ENCODE results near the gene PPP2R5C.
"Not testable (repeated sequence)": the region's sequence is repeated elsewhere in the genome, so short reads cannot be mapped to it uniquely, and the experiment has no call there.

PPP2R5C gene

GRCh38 chr14:101721951-101722661, 39.4 kb upstream of the PPP2R5C start:
- H3K4me3 Mint-ChIP-seq = peak overlapping the region; percentile 70
- H3K4me1 Mint-ChIP-seq (ENCODE audit: low read depth) = peaks cover 46% of the 10 kb centered on the region
- H3K27ac Mint-ChIP-seq = peak overlapping the region; percentile 91
- no peaks in the 10 kb centered on the region for H3K36me3 Mint-ChIP-seq (ENCODE audit: low read depth)
- no peaks in the 10 kb centered on the region for H3K27me3 Mint-ChIP-seq
- H3K9me3 Mint-ChIP-seq = no peaks in the 10 kb centered on the region

- Mint-ChIP-seq H3K27ac (peak overlapping the region; percentile 74), H3K36me3 (ENCODE audit: low read depth) (no peaks in the 10 kb centered on the region), H3K4me1 (ENCODE audit: low read depth) (peaks cover 56% of the 10 kb centered on the region), H3K9me3 (no peaks in the 10 kb centered on the region), H3K27me3 (no peaks in the 10 kb centered on the region), H3K4me3 (peak overlapping the region; percentile 21)
Measured at GRCh38 chr14:101723061-101723595, 38.4 kb upstream of the PPP2R5C start.

GRCh38 chr14:101725652-101726051, 35.9 kb upstream of the PPP2R5C start:
- H3K36me3 Mint-ChIP-seq (ENCODE audit: low read depth); H3K9me3 Mint-ChIP-seq; H3K4me3 Mint-ChIP-seq; H3K27me3 Mint-ChIP-seq; H3K27ac Mint-ChIP-seq: not testable (repeated sequence)
- H3K4me1 Mint-ChIP-seq (ENCODE audit: low read depth) = peaks cover 64% of the 10 kb centered on the region

GRCh38 chr14:101726295-101726953, 35.1 kb upstream of the PPP2R5C start:
- H3K4me3 Mint-ChIP-seq = no peak overlapping the region
- no peaks in the 10 kb centered on the region for H3K27me3 Mint-ChIP-seq
- peaks cover 6% of the 10 kb centered on the region for H3K9me3 Mint-ChIP-seq
- H3K4me1 Mint-ChIP-seq (ENCODE audit: low read depth) = peaks cover 67% of the 10 kb centered on the region
- no peaks in the 10 kb centered on the region for H3K36me3 Mint-ChIP-seq (ENCODE audit: low read depth)
- peak overlapping the region; percentile 14 for H3K27ac Mint-ChIP-seq

GRCh38 chr14:101726954-101727302, 34.6 kb upstream of the PPP2R5C start:
- Mint-ChIP-seq H3K27ac (peak overlapping the region; percentile 14), H3K36me3 (ENCODE audit: low read depth) (no peaks in the 10 kb centered on the region), H3K4me3 (no peak overlapping the region), H3K9me3 (peaks cover 6% of the 10 kb centered on the region), H3K27me3 (no peaks in the 10 kb centered on the region), H3K4me1 (ENCODE audit: low read depth) (peaks cover 67% of the 10 kb centered on the region)

- Mint-ChIP-seq H3K9me3 (peaks cover 6% of the 10 kb centered on the region), H3K4me1 (ENCODE audit: low read depth) (peaks cover 67% of the 10 kb centered on the region), H3K4me3 (no peak overlapping the region), H3K27ac (no peak overlapping the region), H3K27me3 (no peaks in the 10 kb centered on the region), H3K36me3 (ENCODE audit: low read depth) (no peaks in the 10 kb centered on the region)
Measured at GRCh38 chr14:101727611-101728366, 33.7 kb upstream of the PPP2R5C start.

GRCh38 chr14:101728367-101728742, 33.2 kb upstream of the PPP2R5C start:
- Mint-ChIP-seq H3K9me3 (peaks cover 6% of the 10 kb centered on the region), H3K36me3 (ENCODE audit: low read depth) (no peaks in the 10 kb centered on the region), H3K27ac (no peak overlapping the region), H3K4me1 (ENCODE audit: low read depth) (peaks cover 67% of the 10 kb centered on the region), H3K4me3 (no peak overlapping the region), H3K27me3 (no peaks in the 10 kb centered on the region)

- H3K36me3 Mint-ChIP-seq (ENCODE audit: low read depth) = no peaks in the 10 kb centered on the region
- no peaks in the 10 kb centered on the region for H3K27me3 Mint-ChIP-seq
- H3K4me1 Mint-ChIP-seq (ENCODE audit: low read depth) = peaks cover 78% of the 10 kb centered on the region
- H3K9me3 Mint-ChIP-seq = peaks cover 6% of the 10 kb centered on the region
- no peak overlapping the region for H3K4me3 Mint-ChIP-seq
- H3K27ac Mint-ChIP-seq = no peak overlapping the region
Measured at GRCh38 chr14:101729382-101729781, 32.1 kb upstream of the PPP2R5C start.

- H3K36me3 Mint-ChIP-seq (ENCODE audit: low read depth); H3K27me3 Mint-ChIP-seq; H3K9me3 Mint-ChIP-seq; H3K4me3 Mint-ChIP-seq: not testable (repeated sequence)
- Mint-ChIP-seq H3K4me1 (ENCODE audit: low read depth) (peaks cover 78% of the 10 kb centered on the region), H3K27ac (peak overlapping the region; percentile 96)
Measured at GRCh38 chr14:101730157-101730556, 31.4 kb upstream of the PPP2R5C start.

GRCh38 chr14:101730626-101731186, 30.8 kb upstream of the PPP2R5C start:
- Mint-ChIP-seq H3K4me3 (peak overlapping the region; percentile 77), H3K9me3 (peaks cover 6% of the 10 kb centered on the region), H3K36me3 (ENCODE audit: low read depth) (no peaks in the 10 kb centered on the region), H3K27me3 (no peaks in the 10 kb centered on the region), H3K27ac (peak overlapping the region; percentile 96), H3K4me1 (ENCODE audit: low read depth) (peaks cover 77% of the 10 kb centered on the region)

GRCh38 chr14:101731187-101732080, 30.1 kb upstream of the PPP2R5C start:
- H3K4me1 Mint-ChIP-seq (ENCODE audit: low read depth) = peaks cover 69% of the 10 kb centered on the region

GRCh38 chr14:101732118-101732517, 29.4 kb upstream of the PPP2R5C start:
- Mint-ChIP-seq H3K27me3 (no peaks in the 10 kb centered on the region), H3K9me3 (peaks cover 6% of the 10 kb centered on the region), H3K27ac (peak overlapping the region; percentile 96), H3K4me1 (ENCODE audit: low read depth) (peaks cover 63% of the 10 kb centered on the region), H3K4me3 (peak overlapping the region; percentile 77), H3K36me3 (ENCODE audit: low read depth) (no peaks in the 10 kb centered on the region)

More at GRCh38 chr14:101731187-101732080, 30.1 kb upstream of the PPP2R5C start:
- H3K9me3 Mint-ChIP-seq = peaks cover 6% of the 10 kb centered on the region
- H3K27me3 Mint-ChIP-seq = no peaks in the 10 kb centered on the region
- H3K27ac Mint-ChIP-seq = peak overlapping the region; percentile 96
- H3K4me3 Mint-ChIP-seq = peak overlapping the region; percentile 77
- no peaks in the 10 kb centered on the region for H3K36me3 Mint-ChIP-seq (ENCODE audit: low read depth)

- Mint-ChIP-seq H3K27ac (peak overlapping the region; percentile 70), H3K4me3 (no peak overlapping the region), H3K36me3 (ENCODE audit: low read depth) (no peaks in the 10 kb centered on the region), H3K4me1 (ENCODE audit: low read depth) (peaks cover 59% of the 10 kb centered on the region), H3K27me3 (no peaks in the 10 kb centered on the region), H3K9me3 (peaks cover 6% of the 10 kb centered on the region)
Measured at GRCh38 chr14:101733211-101733610, 28.3 kb upstream of the PPP2R5C start.

- H3K9me3 Mint-ChIP-seq = peaks cover 6% of the 10 kb centered on the region
- H3K4me3 Mint-ChIP-seq = no peak overlapping the region
- peaks cover 53% of the 10 kb centered on the region for H3K4me1 Mint-ChIP-seq (ENCODE audit: low read depth)
- H3K27me3 Mint-ChIP-seq = no peaks in the 10 kb centered on the region
- no peaks in the 10 kb centered on the region for H3K36me3 Mint-ChIP-seq (ENCODE audit: low read depth)
- no peak overlapping the region for H3K27ac Mint-ChIP-seq
Measured at GRCh38 chr14:101734246-101734847, 27.2 kb upstream of the PPP2R5C start.
